CD4-positive, alpha-beta T cell treated with Interferon alpha-2 for 1 hour (primary cell): ENCODE measurements around the gene ITPR1.

Experiments
- DNase-seq, 2 donors: peaks; one replicate each; pipeline ENCODE4 v3.0.0-alpha.2; 2020 to 2022

The ITPR1 gene

DNA sequence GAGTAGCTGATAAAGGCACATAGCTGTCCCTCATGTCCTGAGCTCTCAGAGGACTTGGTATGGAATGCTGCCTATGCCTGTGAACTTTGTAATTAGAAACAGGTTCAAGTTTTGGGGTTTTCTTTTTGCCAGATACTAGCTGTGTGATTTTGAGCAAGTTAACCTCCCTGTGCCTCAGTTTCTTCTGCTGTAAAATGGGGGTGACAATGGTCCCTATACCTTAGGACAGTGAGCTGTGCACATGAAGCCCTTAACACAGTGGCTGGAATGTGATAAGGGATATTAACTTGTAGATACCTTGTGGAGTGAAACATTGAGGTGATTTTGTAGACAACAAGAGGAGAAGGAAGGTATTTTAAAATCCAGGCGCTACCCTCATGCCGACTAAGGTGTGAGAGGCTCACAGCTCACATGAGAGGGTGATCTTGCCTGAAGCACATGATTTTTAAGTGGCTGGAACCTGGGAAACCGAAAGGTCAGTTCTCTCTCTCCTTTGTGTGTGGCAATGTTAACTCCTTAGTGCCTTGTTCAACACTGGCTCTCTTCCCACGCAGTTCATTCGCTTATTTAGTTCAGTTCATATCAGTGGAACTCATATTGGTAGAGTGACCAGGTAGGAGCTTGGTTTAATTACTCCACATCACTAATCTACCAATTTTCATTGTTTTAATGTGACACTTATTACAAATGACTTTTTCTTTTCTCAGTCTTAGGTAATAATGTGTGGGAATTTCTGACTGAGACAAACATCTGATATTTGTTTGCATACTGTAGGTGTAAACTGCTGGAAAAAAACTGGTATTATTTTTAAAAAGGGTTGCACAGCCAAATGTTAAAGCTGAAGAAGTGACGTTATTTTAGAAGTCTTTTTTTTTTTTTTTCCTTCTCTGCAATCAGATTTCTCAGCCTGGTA, 236.2 kb downstream of the ITPR1 start:
- no peak for DNase-seq

- DNase-seq: no peak
Measured at GRCh38 chr3:4730719-4731118, 237.6 kb downstream of the ITPR1 start.

DNA sequence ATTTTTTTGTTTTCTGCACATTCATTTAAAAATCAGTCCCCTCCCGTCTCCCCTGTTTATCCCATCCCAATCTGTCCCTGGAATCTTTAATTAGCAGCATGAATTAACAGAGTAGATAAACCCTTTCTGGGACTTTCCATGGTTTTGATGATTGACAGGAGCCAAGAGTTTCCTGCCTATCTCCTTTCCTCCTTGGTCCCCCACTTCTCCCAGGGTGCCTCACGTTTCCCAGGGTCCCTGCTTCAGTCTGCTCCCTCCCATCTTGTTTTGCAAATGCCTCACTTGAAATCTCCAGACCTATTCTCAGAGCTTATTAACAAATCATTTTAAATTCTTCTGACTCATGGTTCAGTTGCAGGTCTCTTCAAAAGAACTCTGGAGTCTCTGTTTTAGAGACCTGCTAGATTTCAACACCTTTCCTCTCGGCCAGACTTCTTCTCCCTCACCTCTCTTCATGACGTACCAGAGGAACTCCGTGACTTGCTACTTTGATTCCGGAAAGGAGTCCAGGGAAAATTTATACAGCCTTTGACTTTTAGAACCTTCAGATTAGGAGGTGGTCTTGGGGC, 238.5 kb downstream of the ITPR1 start:
- no peak for DNase-seq

- DNase-seq: no peak
Measured at GRCh38 chr3:4732925-4733324, 239.8 kb downstream of the ITPR1 start.

- no peak for DNase-seq
Measured at GRCh38 chr3:4734454-4734853, 241.3 kb downstream of the ITPR1 start.

- DNase-seq: no peak
Measured at GRCh38 chr3:4735243-4735642, 242.1 kb downstream of the ITPR1 start.

- peak in 1 of 2 donors; percentile 27 for DNase-seq
Measured at GRCh38 chr3:4736284-4736861, 243.2 kb downstream of the ITPR1 start.

GRCh38 chr3:4738737-4739274, 245.7 kb downstream of the ITPR1 start:
- peak in 1 of 2 donors; percentile 24 for DNase-seq

DNA sequence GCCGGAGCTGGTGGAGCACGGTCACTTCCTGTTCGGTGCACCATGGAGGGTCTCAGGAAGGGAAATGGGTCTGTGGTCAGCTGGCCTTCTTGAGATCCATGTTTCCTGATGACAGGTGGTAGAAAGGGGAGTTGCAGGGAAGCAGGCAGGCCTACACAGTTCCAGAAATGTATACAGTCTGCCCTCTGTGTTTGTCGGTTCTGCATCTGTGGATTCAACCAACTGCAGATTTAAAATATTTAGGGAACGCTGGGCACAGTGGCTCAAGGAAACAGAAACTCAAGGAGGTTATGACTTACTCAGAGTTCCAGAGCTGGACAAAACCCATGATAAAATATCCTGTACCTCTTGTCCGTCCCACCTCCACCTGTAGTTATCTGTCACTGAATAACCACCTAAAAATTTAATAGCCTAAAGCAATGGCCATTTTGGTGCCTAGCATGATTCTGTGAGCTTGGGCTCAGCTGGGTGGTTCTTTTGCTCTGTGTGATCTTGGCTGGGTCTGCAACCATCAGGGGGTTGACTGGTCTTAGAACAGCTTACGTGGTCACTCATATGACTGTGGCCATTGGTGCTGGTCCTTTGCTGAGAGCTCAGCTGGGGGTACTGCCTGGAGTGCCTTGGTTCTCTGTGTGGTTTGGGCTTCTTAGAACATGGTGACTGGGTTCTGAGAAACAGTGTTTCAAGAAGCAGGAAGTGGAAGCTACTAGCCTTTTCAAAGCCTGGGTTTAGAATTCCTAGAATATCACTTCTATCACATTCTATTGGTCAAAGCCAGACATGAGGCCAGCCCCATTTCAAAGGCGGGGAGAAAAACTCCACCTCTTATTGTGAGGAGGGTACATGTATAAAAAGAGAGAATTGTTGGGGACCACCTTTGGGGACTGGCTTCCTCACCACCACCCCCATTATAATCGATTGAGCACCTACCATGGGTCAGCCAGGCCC, 246.4 kb downstream of the ITPR1 start:
- DNase-seq: peak; percentile 53 to 66

DNA sequence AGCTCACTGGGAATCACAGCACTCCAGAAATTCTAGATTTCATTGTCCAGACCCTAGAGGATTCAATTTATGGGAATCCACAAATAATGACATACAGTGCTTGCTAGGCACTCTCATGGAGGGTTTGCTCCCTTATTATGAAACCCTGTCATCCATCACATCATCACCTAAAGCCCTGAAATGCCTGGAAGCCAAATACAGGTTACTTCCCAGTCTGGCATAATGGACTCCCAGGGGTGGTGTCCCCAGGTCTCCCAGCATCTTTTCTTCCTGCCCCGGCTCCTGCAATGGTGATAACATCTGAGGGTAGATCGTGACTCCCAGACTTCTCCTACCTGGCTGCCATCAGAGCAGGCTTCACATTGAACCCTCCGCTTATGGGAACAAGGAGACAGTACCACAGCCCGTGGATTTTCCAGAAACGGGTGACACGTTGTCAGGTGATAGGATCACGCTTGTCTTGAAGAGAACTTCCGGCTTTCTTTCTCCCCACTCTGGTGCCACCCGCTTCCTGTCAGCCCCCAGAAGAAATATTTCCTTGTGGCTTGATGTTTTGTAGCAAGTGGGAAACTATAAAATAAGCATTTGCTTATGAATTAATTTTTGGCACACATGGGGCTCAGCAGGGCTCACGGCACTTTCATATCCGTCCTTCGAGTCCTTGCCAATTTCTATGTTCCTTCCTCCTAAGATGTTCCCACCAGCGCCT, 247.4 kb downstream of the ITPR1 start:
- DNase-seq: peak; percentile 23 to 30

DNA sequence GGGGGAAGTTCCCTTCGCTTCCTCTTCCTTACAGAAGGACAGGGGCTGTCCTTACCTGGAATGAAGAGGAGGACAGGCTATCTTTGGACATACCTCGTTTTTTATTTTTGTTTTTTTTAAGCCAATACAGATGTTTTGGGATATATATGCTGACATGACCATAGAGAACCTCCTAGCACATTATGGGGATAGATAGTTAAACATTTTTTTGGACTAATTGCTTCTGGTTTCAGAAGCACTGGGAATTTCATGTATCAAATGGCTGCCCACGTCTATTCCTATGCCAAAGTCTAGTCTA, 247.9 kb downstream of the ITPR1 start:
- DNase-seq: no peak

- no peak for DNase-seq
Measured at GRCh38 chr3:4741404-4742307, 248.5 kb downstream of the ITPR1 start.

- no peak for DNase-seq
Measured at GRCh38 chr3:4742359-4742758, 249.2 kb downstream of the ITPR1 start.

DNA sequence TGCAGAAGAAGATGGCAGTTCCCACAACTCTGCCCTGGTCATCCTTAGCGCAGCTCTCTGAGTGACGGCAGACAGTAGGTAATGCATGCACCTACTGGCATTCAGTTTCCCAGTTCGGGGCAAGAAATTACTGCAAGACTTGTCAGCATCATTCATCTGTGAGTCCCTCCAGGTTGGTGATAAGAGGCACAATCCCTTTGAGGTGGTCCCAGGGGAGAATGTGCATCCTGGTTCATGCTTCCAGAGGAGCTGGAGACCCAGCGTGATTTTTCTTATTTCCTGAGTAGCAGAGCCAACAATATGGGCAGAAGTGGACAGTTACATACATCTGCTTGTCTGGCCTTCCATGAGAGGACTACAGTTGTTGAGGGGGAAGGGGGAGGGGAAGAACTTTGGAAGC, 250.2 kb downstream of the ITPR1 start:
- DNase-seq: no peak

DNA sequence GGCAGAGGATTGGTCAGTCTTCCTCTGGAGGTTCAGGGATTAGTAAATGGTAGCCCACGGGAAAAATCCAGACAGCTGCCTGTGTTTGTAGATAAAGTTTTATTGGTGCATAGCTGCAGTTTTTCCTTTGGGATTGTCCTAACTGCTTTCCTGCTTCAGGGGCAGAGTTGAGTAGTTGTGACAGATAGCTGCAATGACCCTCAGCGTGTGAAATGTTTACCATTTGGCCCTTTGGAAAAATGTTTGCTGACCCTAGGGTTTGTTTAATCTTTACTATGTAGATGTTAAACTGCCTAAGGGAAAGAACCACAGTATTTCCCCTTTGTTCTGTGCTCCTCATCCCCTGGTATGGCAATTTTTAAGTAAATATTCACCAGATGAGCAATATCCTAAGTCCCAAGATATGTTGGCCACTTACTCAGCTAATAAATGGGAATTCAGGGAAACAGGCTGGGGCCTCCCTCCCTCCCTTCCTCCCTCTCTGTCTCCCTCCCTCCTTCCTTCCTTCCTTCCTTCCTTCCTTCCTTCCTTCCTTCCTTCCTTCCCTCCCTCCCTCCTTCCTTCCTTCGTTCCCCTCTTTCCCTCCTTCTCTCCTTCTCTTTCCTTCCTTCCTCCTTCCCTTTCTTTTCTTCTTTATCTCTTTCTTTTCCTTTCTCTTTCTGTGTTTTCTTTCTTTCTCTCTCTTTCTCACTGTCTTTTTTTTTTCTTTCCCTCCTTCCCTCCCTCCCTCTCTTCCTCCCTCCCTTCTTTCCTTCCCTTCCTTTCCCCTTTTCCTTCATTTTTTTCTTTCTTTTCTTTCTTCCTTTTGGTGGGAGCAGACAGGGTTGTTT, 251.5 kb downstream of the ITPR1 start:
- no peak for DNase-seq

GRCh38 chr3:4745235-4745610, 252.1 kb downstream of the ITPR1 start:
- no peak for DNase-seq

DNA sequence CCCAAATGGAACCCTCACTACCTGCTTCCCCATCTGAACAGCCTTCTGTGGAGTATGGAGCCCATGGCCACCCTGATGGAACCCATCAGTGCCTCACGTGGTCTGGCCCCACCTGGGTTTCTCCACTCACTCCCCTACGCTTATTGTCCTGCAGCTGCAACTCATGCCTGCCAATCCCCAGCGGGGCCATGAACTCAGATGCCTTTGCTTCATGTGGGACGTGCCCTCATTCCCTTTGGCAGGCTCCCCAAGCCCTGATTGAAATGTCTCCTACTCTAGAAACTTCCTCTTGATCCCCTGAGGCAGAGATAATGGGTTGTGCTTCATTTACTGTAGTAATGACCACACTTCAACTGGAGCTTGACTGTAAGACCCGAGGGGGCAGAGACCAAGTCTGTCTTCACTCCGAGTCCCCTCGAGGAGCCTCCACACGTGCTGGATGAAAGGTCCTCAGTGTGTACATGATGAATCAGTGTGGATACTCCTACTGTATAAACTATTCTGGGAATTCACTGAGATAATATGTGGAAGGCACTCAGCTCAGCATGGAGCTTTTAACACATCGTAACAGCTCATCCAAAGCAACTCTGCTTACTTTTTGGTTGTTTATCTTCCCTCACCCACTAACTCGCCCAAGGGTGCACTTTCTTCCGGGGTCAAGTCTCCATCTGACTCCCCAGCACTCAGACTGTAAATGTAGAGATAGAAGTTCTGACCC, 253.3 kb downstream of the ITPR1 start:
- DNase-seq: no peak

- no peak for DNase-seq
Measured at GRCh38 chr3:4748127-4748526, 255.0 kb downstream of the ITPR1 start.

GRCh38 chr3:4748701-4749378, 255.7 kb downstream of the ITPR1 start:
- DNase-seq: no peak
